ENCODE results near the gene HESX1. TPM values are rescaled to one million over a fixed set of nuclear protein-coding genes. Genes with fewer than 3 reads are reported as not detected.

HESX1 gene
- 1 to 10 TPM in 2 of 4 donors, under 1 TPM in 2; 0.30 to 3.7 (median 1.6) TPM for total RNA-seq

DNA sequence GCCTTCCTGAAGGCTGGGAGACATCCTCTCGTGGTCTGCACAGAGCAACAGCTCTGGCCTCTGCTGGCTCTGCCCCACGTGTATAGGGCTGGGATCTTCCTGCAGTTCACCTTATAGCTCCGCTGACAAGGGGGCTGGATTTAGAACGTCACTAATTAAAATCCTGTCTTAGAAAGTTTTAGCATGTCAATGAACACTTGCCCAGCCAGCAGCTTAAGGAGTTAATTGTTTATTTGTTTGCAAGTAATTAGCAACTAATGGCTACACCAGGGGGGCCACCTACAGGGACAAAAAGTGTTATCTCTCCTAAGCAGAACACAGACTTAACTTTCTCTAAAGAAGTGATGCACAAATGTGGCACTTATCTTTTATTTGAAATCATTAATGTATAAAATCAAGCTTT is at the start of gene HESX1:
TSS of gene HESX1 (minus strand) at position 84 of the 403 bp plus-strand sequence. CDS start at position 24, 60 bp downstream.
- WGBS, 2 donors, result 50 to 61% methylated on average over 4 of the region's 4 CpGs
- intact Hi-C loops (cut with DNase I; ENCODE audit: low total_unique reads), result no loop called here
- DNase-seq (ENCODE audit: low spot score in 2 of 2), result no peak
- no peak within 1 kb of the TSS for H3K4me3 ChIP-seq (ENCODE audit: low read depth, poor library complexity, severe bottlenecking)
- TF ChIP-seq, protein P1, sequence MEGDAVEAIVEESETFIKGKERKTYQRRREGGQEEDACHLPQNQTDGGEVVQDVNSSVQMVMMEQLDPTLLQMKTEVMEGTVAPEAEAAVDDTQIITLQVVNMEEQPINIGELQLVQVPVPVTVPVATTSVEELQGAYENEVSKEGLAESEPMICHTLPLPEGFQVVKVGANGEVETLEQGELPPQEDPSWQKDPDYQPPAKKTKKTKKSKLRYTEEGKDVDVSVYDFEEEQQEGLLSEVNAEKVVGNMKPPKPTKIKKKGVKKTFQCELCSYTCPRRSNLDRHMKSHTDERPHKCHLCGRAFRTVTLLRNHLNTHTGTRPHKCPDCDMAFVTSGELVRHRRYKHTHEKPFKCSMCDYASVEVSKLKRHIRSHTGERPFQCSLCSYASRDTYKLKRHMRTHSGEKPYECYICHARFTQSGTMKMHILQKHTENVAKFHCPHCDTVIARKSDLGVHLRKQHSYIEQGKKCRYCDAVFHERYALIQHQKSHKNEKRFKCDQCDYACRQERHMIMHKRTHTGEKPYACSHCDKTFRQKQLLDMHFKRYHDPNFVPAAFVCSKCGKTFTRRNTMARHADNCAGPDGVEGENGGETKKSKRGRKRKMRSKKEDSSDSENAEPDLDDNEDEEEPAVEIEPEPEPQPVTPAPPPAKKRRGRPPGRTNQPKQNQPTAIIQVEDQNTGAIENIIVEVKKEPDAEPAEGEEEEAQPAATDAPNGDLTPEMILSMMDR (IDR thresholded peaks at IDR 0.05), result no peak
- TF ChIP-seq POLR2A (IDR thresholded peaks at IDR 0.05), result no peak

DNA sequence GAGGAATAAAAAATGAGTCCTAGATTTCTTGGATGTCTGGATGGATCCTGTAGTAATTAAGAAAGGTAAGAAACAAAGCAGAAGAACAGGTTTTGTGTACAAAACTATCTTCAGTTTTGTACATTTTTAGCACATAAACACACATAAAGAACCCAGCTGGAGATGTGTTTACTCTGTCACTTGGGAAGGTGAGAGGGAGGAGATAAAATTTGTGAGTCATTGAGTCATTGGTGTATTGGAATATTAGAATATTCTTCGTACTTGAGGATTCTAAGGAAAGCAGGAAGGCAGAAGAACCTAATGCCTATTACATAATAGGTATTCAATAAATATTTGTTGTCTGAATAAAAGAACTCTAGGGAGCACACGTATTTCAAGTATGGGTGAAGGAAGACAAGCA is 45.2 kb upstream of the HESX1 start:
- WGBS, 2 donors, result 75 to 88% methylated on average over 2 of the region's 2 CpGs
- TF ChIP-seq, protein P1 (IDR thresholded peaks at IDR 0.05), result no peak
- no peak for TF ChIP-seq POLR2A (IDR thresholded peaks at IDR 0.05)
- intact Hi-C loops (cut with DNase I; ENCODE audit: low total_unique reads), result no loop called here
- no peak for DNase-seq (ENCODE audit: low spot score in 2 of 2)
- H3K4me3 ChIP-seq (ENCODE audit: low read depth, poor library complexity, severe bottlenecking), result no peak overlapping the region

DNA sequence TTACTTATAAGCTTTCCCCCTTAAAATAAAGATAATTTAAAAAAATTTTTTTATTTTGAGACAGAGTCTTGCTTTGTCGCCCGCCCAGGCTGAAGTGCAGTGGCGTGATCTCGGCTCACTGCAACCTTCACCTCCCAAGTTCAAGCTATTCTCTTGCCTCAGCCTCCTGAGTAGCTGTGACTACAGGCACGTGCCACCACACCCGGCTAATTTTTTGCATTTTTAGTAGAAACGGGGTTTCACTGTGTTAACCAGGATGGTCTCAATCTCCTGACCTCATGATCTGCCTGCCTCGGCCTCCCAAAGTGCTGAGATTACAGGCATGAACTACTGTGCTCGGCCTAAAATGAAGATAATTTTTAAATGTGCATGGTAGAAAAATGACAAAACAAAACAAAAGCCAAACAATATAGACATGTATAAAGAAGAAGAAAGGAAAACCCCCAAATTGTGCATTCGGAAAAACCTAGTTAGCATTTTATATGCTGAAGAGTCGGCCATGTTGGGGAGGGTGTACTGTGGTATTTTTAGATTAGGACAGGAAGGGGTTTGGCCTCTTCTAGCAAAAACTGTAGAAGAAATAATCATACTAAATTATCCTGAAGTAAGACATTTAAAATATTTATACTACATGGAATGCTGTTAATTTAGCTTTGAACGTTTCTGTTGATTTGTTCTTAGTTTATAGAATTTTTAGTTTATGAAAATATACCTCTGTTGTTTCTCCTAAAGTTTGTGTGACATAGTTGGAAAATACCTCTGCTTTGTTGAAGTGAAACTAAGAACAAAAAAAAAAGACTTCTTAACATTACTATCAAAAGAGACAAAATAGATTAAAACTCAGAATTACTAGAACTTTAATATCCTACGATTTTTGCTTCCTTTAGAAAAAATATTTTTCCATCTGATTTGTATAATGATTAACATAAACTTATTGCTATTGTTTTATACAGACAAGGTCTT is 35.1 kb upstream of the HESX1 start:
- no peak overlapping the region for H3K4me3 ChIP-seq (ENCODE audit: low read depth, poor library complexity, severe bottlenecking)
- intact Hi-C loops (cut with DNase I; ENCODE audit: low total_unique reads), result no loop called here
- WGBS, 2 donors, result 91% methylated on average over 13 of the region's 13 CpGs
- TF ChIP-seq, protein P1 (IDR thresholded peaks at IDR 0.05), result no peak
- TF ChIP-seq POLR2A (IDR thresholded peaks at IDR 0.05), result no peak
- no peak for DNase-seq (ENCODE audit: low spot score in 2 of 2)

DNA sequence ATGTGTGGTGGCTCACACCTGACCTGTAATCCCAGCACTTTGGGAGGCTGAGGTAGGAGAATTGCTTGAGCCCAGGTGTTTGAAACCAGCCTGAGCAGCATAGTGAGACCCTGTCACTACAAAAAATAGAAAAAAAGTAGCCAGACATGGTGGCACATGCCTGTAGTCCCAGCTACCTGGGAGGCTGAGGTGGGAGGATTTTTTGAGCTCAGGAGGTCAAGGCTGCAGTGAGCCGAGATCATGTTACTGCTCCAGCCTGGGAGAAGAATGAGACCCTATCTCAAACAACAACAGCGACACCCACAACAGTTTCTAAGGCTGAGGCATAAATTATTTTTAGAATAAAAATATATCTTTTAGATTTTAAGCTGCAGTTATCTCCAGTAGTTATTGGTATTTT is 34.0 kb upstream of the HESX1 start:
- no peak for TF ChIP-seq POLR2A (IDR thresholded peaks at IDR 0.05)
- TF ChIP-seq, protein P1 (IDR thresholded peaks at IDR 0.05), result no peak
- WGBS, 2 donors, result 89 to 91% methylated on average over 2 of the region's 2 CpGs

DNA sequence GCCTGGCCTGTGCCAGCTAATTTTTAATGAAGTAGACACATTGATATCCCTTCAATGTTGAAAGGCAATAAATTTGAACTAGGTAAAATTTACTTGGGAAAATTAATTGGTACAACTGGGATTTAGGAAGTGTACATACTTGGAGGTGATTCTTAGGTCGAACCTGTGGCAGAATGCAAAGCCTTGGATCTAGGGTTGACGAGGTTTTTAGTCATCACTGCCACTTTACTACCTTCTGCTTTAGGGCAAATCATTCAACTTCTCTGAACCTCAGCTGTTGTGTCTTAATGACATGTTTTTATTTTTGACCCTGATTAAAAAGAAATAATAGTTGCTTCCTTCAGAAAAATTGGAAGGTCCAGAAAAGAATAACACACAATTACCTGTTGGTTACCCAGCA is 30.2 kb upstream of the HESX1 start:
- 47 to 68% methylated on average over 2 of the region's 2 CpGs for WGBS, 2 donors
- intact Hi-C loops (cut with DNase I; ENCODE audit: low total_unique reads), result no loop called here

More for the DNA sequence above, 34.0 kb upstream of the HESX1 start:
- intact Hi-C loops (cut with DNase I; ENCODE audit: low total_unique reads), result no loop called here
- no peak for DNase-seq (ENCODE audit: low spot score in 2 of 2)
- H3K4me3 ChIP-seq (ENCODE audit: low read depth, poor library complexity, severe bottlenecking), result no peak overlapping the region

More for the DNA sequence above, 30.2 kb upstream of the HESX1 start:
- H3K4me3 ChIP-seq (ENCODE audit: low read depth, poor library complexity, severe bottlenecking), result no peak overlapping the region
- TF ChIP-seq POLR2A (IDR thresholded peaks at IDR 0.05), result no peak
- TF ChIP-seq, protein P1 (IDR thresholded peaks at IDR 0.05), result no peak
- DNase-seq (ENCODE audit: low spot score in 2 of 2), result no peak

Data from lower leg skin (tissue), 4 donors.